ENCODE measurements around the gene POU2AF1.

POU2AF1 gene

DNA sequence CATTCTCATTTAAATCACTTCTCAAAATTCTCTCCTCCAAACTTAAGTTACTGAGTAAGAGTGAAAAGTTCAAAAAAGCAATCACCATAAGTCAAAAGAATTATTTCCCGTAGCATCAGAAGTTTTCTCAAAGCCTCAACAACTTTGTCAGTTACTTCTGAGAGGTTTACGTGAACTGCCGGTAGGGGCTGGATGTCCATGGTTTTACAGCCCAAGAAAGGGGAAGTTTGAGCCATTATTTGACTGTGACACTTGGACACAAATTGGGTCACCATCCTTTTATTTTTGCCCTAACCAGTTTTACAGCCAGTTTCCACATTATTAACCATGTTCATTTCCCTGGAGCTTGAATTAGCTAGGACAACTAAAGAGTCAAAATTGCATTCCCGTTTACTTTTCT is 73.2 kb downstream of the POU2AF1 start:
- POLR2A ChIA-PET = no interaction called here
- CTCF ChIA-PET = no interaction called here
- DNase-seq (ENCODE audit: extremely low spot score) = no peak
- TF ChIP-seq, protein P1, sequence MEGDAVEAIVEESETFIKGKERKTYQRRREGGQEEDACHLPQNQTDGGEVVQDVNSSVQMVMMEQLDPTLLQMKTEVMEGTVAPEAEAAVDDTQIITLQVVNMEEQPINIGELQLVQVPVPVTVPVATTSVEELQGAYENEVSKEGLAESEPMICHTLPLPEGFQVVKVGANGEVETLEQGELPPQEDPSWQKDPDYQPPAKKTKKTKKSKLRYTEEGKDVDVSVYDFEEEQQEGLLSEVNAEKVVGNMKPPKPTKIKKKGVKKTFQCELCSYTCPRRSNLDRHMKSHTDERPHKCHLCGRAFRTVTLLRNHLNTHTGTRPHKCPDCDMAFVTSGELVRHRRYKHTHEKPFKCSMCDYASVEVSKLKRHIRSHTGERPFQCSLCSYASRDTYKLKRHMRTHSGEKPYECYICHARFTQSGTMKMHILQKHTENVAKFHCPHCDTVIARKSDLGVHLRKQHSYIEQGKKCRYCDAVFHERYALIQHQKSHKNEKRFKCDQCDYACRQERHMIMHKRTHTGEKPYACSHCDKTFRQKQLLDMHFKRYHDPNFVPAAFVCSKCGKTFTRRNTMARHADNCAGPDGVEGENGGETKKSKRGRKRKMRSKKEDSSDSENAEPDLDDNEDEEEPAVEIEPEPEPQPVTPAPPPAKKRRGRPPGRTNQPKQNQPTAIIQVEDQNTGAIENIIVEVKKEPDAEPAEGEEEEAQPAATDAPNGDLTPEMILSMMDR (IDR thresholded peaks at IDR 0.05; ENCODE audit: control extremely low read depth, extremely low read depth, low read depth, missing control alignments) = no peak

DNA sequence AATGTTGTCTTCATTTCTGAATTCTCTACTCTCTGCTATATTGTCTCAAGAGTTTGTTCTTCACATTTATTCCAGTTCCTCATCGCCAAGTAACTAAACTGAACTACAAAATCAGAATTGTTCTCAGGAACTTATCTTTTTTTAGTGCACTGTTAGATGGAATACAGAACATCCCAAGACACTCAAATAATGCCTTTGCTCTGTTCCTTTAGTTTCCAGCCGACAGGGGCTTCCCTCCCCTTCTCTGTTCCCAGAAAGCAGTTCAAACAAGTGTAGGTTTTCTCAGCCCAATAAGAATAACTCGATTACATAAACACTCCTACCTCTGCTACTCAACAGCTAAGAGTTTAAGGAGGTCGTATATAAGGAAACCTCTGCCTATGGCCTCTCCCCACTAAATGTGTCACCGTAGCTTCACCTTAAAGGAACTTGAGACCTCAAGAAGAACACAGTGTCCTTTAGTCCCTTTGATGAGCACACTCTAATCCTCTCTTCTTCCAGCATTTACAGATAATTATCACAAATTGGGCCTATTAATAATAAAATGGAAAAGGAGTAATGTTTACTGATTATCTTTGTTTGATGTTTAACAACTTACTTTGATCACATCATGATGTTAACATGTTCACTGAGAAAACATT is 73.8 kb downstream of the POU2AF1 start:
- TF ChIP-seq, protein P1 (IDR thresholded peaks at IDR 0.05; ENCODE audit: control extremely low read depth, extremely low read depth, low read depth, missing control alignments) = no peak
- ChIA-PET POLR2A (no interaction called here), CTCF (no interaction called here)
- DNase-seq (ENCODE audit: extremely low spot score) = no peak

DNA sequence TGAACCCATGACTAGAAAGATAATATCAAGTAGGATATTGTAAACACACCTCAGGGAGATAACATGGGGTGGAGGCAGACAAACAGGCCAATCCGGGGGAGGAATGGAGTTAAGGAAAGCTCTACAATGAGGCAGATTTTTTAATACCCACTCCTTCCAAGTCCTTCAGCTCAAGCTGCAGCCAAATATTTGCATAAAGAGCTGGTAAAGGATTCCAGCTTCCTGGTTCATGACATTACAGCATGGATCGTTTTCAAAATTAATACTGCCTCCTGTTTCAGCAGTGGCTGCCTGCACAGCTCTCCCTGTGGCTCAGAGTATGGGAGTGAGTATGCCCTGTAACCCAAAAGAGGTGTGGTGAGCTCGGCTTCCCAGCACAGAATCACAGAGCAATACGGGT is 75.6 kb downstream of the POU2AF1 start:
- POLR2A ChIA-PET = no interaction called here
- DNase-seq (ENCODE audit: extremely low spot score) = no peak
- TF ChIP-seq, protein P1 (IDR thresholded peaks at IDR 0.05; ENCODE audit: control extremely low read depth, extremely low read depth, low read depth, missing control alignments) = no peak
- CTCF ChIA-PET = interaction anchor here (1.2 to 3.1 kb wide), 3 partner anchors 120 to 143 kb away, joined by 5 to 12 read pairs (median 6); no protein-coding TSS in a partner anchor

DNA sequence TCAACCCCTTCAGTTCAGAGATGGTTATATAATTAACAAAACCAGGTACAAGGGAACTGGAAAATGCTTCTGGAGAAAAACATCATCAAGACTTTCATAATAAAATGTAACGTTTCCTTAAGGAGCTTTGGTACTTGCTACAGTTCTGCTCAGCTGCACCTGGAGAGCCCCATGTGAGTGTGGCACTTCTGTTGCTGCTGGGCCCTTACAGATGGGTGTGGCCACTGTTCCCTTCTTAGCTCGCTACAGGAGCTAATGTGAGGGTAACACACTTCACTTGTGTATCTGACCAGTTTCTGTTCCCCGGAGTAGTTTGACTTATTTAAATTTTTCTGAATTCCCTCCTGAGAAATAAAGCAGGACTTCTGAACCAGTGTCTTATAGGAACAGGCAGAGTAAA is 76.8 kb downstream of the POU2AF1 start:
- no peak for DNase-seq (ENCODE audit: extremely low spot score)
- ChIA-PET CTCF (interaction anchor here (1.0 to 3.1 kb wide), 4 partner anchors 20 to 127 kb away, joined by 3 to 17 read pairs (median 11); no protein-coding TSS in a partner anchor), POLR2A (no interaction called here)
- TF ChIP-seq, protein P1 (IDR thresholded peaks at IDR 0.05; ENCODE audit: control extremely low read depth, extremely low read depth, low read depth, missing control alignments) = no peak

Measured in GM10248 (cell line).